WTC11 (cell line): ENCODE data around the gene HSPA1B. TPM values are rescaled to one million over a fixed set of nuclear protein-coding genes. Genes with fewer than 3 reads are reported as not detected.

Source experiments
- E2F1 ChIP-seq: sonication (generic); formaldehyde crosslinking; IDR thresholded peaks from 2 replicates; pipeline ENCODE4 v1.8.0; 2022; ENCODE audit warnings: mild to moderate bottlenecking, missing genetic modification reagents
- ELF4 ChIP-seq: sonication (generic); formaldehyde crosslinking; IDR thresholded peaks from 2 replicates; pipeline ENCODE4 v1.8.1; 2022; ENCODE audit warnings: low read depth, mild to moderate bottlenecking, moderate library complexity, missing genetic modification reagents
- ETV6 ChIP-seq: sonication (generic); formaldehyde crosslinking; IDR thresholded peaks from 2 replicates; pipeline ENCODE4 v1.8.1; 2022; ENCODE audit warnings: mild to moderate bottlenecking, missing genetic modification reagents
- FOXK1 ChIP-seq: sonication (generic); formaldehyde crosslinking; IDR thresholded peaks from 2 replicates; pipeline ENCODE4 v1.8.0; 2022; ENCODE audit warnings: mild to moderate bottlenecking, moderate library complexity, missing genetic modification reagents
- FOXP1 ChIP-seq: sonication (generic); formaldehyde crosslinking; IDR thresholded peaks from 2 replicates; pipeline ENCODE4 v1.8.0; 2022; ENCODE audit warnings: missing genetic modification reagents, mild to moderate bottlenecking, moderate library complexity, borderline replicate concordance
- FOXP4 ChIP-seq: sonication (generic); formaldehyde crosslinking; IDR thresholded peaks from 2 replicates; pipeline ENCODE4 v1.8.0; 2022; ENCODE audit warnings: mild to moderate bottlenecking, missing genetic modification reagents
- GABPB1 ChIP-seq: sonication (generic); formaldehyde crosslinking; IDR thresholded peaks from 2 replicates; pipeline ENCODE4 v1.8.1; 2023; ENCODE audit warnings: mild to moderate bottlenecking, missing genetic modification reagents
- GTF2I ChIP-seq: fragments of 250-450 bp; sonication (Bioruptor Pico); conservative IDR thresholded peaks from 2 replicates; pipeline ENCODE4 v1.4.0; 2021; ENCODE audit warnings: mild to moderate bottlenecking
- HMGA2 ChIP-seq: fragments of 250-450 bp; sonication (Bioruptor Pico); IDR thresholded peaks from 2 replicates; pipeline ENCODE4 v1.4.0; 2021; ENCODE audit warnings: mild to moderate bottlenecking, moderate library complexity
- IRF1 ChIP-seq: sonication (generic); formaldehyde crosslinking; IDR thresholded peaks from 2 replicates; pipeline ENCODE4 v1.8.0; 2023; ENCODE audit warnings: missing genetic modification reagents
- IRF2 ChIP-seq: sonication (generic); formaldehyde crosslinking; IDR thresholded peaks from 2 replicates; pipeline ENCODE4 v1.8.0; 2022; ENCODE audit warnings: low read depth, missing genetic modification reagents, borderline replicate concordance
- NR2C2 ChIP-seq: sonication (generic); formaldehyde crosslinking; IDR thresholded peaks from 2 replicates; pipeline ENCODE4 v1.8.0; 2022; ENCODE audit warnings: mild to moderate bottlenecking, missing genetic modification reagents
- RELA ChIP-seq: sonication (generic); formaldehyde crosslinking; IDR thresholded peaks from 2 replicates; pipeline ENCODE4 v1.8.1; 2022; ENCODE audit warnings: missing genetic modification reagents, mild to moderate bottlenecking, borderline replicate concordance
- RORB ChIP-seq: fragments of 250-450 bp; sonication (Bioruptor Pico); IDR thresholded peaks from 2 replicates; pipeline ENCODE4 v1.9.0; 2021; ENCODE audit warnings: mild to moderate bottlenecking
- SMAD3 ChIP-seq: sonication (generic); formaldehyde crosslinking; IDR thresholded peaks from 2 replicates; pipeline ENCODE4 v1.8.0; 2022; ENCODE audit warnings: missing genetic modification reagents, mild to moderate bottlenecking, borderline replicate concordance
- STAT6 ChIP-seq: sonication (generic); formaldehyde crosslinking; conservative IDR thresholded peaks from 2 replicates; pipeline ENCODE4 v1.8.1; 2023; ENCODE audit warnings: mild to moderate bottlenecking, low read depth, missing genetic modification reagents, moderate library complexity
- TEAD1 ChIP-seq: sonication (generic); formaldehyde crosslinking; IDR thresholded peaks from 2 replicates; pipeline ENCODE4 v1.8.0; 2022; ENCODE audit warnings: mild to moderate bottlenecking, missing genetic modification reagents
- ZBTB43 ChIP-seq: sonication (generic); formaldehyde crosslinking; IDR thresholded peaks from 2 replicates; pipeline ENCODE4 v1.8.1; 2023; ENCODE audit warnings: mild to moderate bottlenecking, missing genetic modification reagents
- ZMAT4 ChIP-seq: fragments of 250-450 bp; sonication (Bioruptor Pico); IDR thresholded peaks from 2 replicates; pipeline ENCODE4 v1.9.0; 2021; ENCODE audit warnings: mild to moderate bottlenecking
- ZNF138 ChIP-seq: sonication (generic); formaldehyde crosslinking; conservative IDR thresholded peaks from 2 replicates; pipeline ENCODE4 v1.8.1; 2022; ENCODE audit warnings: mild to moderate bottlenecking, moderate library complexity, missing genetic modification reagents
- ZNF219 ChIP-seq: sonication (generic); formaldehyde crosslinking; IDR thresholded peaks from 2 replicates; pipeline ENCODE4 v1.8.0; 2023; ENCODE audit warnings: missing genetic modification reagents, mild to moderate bottlenecking, borderline replicate concordance
- ZNF232 ChIP-seq: sonication (generic); formaldehyde crosslinking; IDR thresholded peaks from 2 replicates; pipeline ENCODE4 v1.8.0; 2022; ENCODE audit warnings: mild to moderate bottlenecking, missing genetic modification reagents
- ZNF317 ChIP-seq: sonication (generic); formaldehyde crosslinking; IDR thresholded peaks from 2 replicates; pipeline ENCODE4 v1.8.1; 2023; ENCODE audit warnings: low read depth, mild to moderate bottlenecking, moderate library complexity, missing genetic modification reagents, borderline replicate concordance
- ZNF416 ChIP-seq: fragments of 250-450 bp; sonication (Bioruptor Pico); IDR thresholded peaks from 2 replicates; pipeline ENCODE4 v1.9.0; 2021; ENCODE audit warnings: mild to moderate bottlenecking, inconsistent platforms
- ZNF425 ChIP-seq: fragments of 250-450 bp; sonication (Bioruptor Pico); conservative IDR thresholded peaks from 2 replicates; pipeline ENCODE4 v1.9.0; 2021; ENCODE audit warnings: mild to moderate bottlenecking
- total RNA-seq: library from RNA; stranded (reverse); gene quantifications from 3 replicates; pipeline ENCODE4 v1.2.3, GENCODE V29; 2021
- TF ChIP-seq, protein P1 (sequence below): sonication (generic); formaldehyde crosslinking; IDR thresholded peaks from 2 replicates; pipeline ENCODE4 v1.8.1; 2023; ENCODE audit warnings: mild to moderate bottlenecking, moderate library complexity, missing genetic modification reagents
- TF ChIP-seq, protein P2 (sequence below): sonication (generic); formaldehyde crosslinking; IDR thresholded peaks from 2 replicates; pipeline ENCODE4 v1.8.0; 2022; ENCODE audit warnings: mild to moderate bottlenecking, missing genetic modification reagents

The HSPA1B gene
- total RNA-seq, 1 experiment from 2014 or later, result 75.3 TPM

DNA sequence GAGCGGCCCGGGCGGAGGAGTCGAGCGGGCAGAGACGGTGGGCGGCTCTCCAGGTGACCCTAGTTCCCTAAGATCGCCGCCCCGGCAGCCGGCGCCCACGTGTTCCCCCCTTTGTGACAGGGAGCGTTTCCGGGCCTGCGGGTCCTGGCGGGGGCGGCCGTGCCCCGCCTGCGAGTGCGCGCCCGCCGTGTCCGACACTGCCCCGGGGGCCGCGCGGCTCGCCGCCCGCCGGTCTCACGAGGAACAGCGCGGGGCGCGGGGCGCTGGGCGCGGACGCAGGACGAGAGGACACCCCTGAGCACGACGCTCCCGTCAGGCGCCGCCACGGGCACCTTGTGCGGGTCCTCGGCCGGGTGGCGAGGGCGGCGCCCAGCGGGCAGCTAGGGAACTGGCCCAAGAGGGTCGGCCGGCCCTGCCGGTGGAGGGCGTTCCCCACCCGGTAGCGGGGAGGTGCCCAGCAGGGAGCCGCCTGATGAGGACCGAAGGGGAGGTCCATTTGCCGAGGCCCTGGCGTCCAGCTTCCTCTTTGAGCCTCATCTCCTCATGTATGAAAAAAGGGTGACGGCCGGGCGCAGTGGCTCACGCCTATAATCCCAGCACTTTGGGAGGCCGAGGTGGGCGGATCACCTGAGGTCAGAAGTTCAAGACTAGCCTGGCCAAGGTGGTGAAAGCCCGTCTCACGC is 31.8 kb upstream of the HSPA1B start, which contains the start of gene VARS1 (continued):
- TF ChIP-seq E2F1 (no peak), TEAD1 (CRISPR knock-in tag) (no peak), GABPB1 (CRISPR knock-in tag) (peak; percentile 79), ZNF219 (CRISPR knock-in tag) (no peak), ZMAT4 (CRISPR knock-in tag) (no peak), ZBTB43 (no peak), IRF2 (CRISPR knock-in tag) (no peak), RELA (CRISPR knock-in tag) (no peak), ZNF138 (CRISPR knock-in tag) (no peak), ZNF317 (CRISPR knock-in tag) (no peak), RORB (CRISPR knock-in tag) (0 out of 2 replicates have a peak, but pooled peaks have one; percentile 81), ETV6 (CRISPR knock-in tag) (peak; percentile 64; the same call in 1 of the 2 replicates), ZNF232 (peak; percentile 88), HMGA2 (CRISPR knock-in tag) (no peak), STAT6 (no peak), SMAD3 (CRISPR knock-in tag) (0 out of 2 replicates have a peak, but pooled peaks have one; percentile 68), FOXP4 (no peak), ZNF425 (CRISPR knock-in tag) (no peak), NR2C2 (no peak), IRF1 (CRISPR knock-in tag) (no peak), FOXK1 (CRISPR knock-in tag) (peak; percentile 73; the same call in 1 of the 2 replicates), ZNF416 (CRISPR knock-in tag) (peak; percentile 84; the same call in 1 of the 2 replicates), ELF4 (CRISPR knock-in tag) (no peak), GTF2I (CRISPR knock-in tag) (no peak), FOXP1 (CRISPR knock-in tag) (peak; percentile 82; the same call in 1 of the 2 replicates)
- TF ChIP-seq, protein P1, sequence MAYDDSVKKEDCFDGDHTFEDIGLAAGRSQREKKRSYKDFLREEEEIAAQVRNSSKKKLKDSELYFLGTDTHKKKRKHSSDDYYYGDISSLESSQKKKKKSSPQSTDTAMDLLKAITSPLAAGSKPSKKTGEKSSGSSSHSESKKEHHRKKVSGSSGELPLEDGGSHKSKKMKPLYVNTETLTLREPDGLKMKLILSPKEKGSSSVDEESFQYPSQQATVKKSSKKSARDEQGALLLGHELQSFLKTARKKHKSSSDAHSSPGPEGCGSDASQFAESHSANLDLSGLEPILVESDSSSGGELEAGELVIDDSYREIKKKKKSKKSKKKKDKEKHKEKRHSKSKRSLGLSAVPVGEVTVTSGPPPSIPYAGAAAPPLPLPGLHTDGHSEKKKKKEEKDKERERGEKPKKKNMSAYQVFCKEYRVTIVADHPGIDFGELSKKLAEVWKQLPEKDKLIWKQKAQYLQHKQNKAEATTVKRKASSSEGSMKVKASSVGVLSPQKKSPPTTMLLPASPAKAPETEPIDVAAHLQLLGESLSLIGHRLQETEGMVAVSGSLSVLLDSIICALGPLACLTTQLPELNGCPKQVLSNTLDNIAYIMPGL (CRISPR knock-in tag), result peak; percentile 95
- TF ChIP-seq, protein P2, sequence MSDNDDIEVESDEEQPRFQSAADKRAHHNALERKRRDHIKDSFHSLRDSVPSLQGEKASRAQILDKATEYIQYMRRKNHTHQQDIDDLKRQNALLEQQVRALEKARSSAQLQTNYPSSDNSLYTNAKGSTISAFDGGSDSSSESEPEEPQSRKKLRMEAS (CRISPR knock-in tag), result peak; percentile 88
